Stomach (tissue), 4 donors: ENCODE results near the gene CCDC47.

ENCODE experiments used
- EP300 ChIP-seq: sonication (generic); formaldehyde crosslinking; IDR thresholded peaks from one replicate; pipeline ENCODE4 v1.6.1; 2017; ENCODE audit warnings: antibody characterized with exemption
- POLR2A ChIP-seq, 4 donors: fragments of 450-650 bp; IDR thresholded peaks; one replicate each; pipeline ENCODE4 v1.6.1; 2016; ENCODE audit warnings: antibody characterized with exemption in 4 of 4, control low read depth in 2 of 4, mild to moderate bottlenecking in 1 of 4, moderate library complexity in 1 of 4
- TF ChIP-seq, protein P1 (sequence below), 7 experiments: fragments of 450-650 bp in 4 of 7; fragments of 200-600 bp in 3 of 7; sonication (generic) in 3 of 7; IDR thresholded peaks; one replicate each; pipeline ENCODE4 v1.5.1; 2016 to 2019; ENCODE audit warnings: antibody characterized with exemption in 7 of 7, control low read depth in 2 of 7, mild to moderate bottlenecking in 1 of 7

DNA sequence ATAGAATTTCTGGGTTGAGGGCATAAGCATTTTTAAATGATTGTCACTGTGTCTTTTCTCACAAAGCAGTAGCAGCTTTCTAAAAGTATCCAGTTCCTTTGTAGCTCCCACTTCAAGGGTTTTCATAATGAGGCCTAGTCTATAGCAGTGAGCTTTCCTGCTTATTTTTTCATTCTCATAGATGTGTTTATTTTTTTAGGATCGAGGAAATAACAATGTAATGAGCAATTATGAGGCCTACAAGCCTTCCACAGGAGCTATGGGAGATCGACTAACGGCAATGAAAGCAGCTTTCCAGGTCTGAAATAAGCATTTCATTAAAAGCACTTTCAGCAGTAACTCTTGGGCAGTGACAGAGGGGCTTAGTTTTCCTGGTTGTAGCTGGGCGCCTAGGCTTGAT is 43.3 kb upstream of the CCDC47 start:
- TF ChIP-seq POLR2A (IDR thresholded peaks at IDR 0.05) (no peak), EP300 (no peak)
- TF ChIP-seq, protein P1, sequence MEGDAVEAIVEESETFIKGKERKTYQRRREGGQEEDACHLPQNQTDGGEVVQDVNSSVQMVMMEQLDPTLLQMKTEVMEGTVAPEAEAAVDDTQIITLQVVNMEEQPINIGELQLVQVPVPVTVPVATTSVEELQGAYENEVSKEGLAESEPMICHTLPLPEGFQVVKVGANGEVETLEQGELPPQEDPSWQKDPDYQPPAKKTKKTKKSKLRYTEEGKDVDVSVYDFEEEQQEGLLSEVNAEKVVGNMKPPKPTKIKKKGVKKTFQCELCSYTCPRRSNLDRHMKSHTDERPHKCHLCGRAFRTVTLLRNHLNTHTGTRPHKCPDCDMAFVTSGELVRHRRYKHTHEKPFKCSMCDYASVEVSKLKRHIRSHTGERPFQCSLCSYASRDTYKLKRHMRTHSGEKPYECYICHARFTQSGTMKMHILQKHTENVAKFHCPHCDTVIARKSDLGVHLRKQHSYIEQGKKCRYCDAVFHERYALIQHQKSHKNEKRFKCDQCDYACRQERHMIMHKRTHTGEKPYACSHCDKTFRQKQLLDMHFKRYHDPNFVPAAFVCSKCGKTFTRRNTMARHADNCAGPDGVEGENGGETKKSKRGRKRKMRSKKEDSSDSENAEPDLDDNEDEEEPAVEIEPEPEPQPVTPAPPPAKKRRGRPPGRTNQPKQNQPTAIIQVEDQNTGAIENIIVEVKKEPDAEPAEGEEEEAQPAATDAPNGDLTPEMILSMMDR (IDR thresholded peaks at IDR 0.05), result no peak
